Neural cell (in vitro differentiated cells): ENCODE measurements around the gene TFEB. TPM values are rescaled to one million over a fixed set of nuclear protein-coding genes. Genes with fewer than 3 reads are reported as not detected.

ENCODE experiments used
- H2AFZ ChIP-seq: fragments of 200-600, 300-800 bp; sonication (generic), shearing (Covaris generic); 2 replicates; pipeline ENCODE4 v1.6.0; 2014; ENCODE audit warnings: low read depth, mild to moderate bottlenecking, antibody characterized with exemption, low read length, moderate library complexity
- H3F3A ChIP-seq: fragments of 200-600 bp; shearing (Covaris generic); 2 replicates; pipeline ENCODE4 v1.6.1; 2016; ENCODE audit warnings: mild to moderate bottlenecking, moderate library complexity, mixed read lengths, antibody characterized with exemption, low read length; ENCODE audit not compliant: insufficient read depth, poor library complexity, severe bottlenecking
- H3K27ac ChIP-seq: fragments of 200-600, 300-800 bp; sonication (generic), shearing (Covaris generic); 2 replicates; pipeline ENCODE4 v1.5.1; 2014; ENCODE audit warnings: mild to moderate bottlenecking, low read length, moderate library complexity
- H3K27me3 ChIP-seq: fragments of 300-800, 200-600 bp; sonication (generic), shearing (Covaris generic); 2 replicates; pipeline ENCODE4 v1.6.0; 2014; ENCODE audit warnings: mild to moderate bottlenecking, low read depth, low read length, moderate library complexity; ENCODE audit not compliant: insufficient read depth
- H3K36me3 ChIP-seq: fragments of 300-800, 200-600 bp; sonication (generic), shearing (Covaris generic); 2 replicates; pipeline ENCODE4 v1.5.1; 2014; ENCODE audit warnings: mild to moderate bottlenecking, antibody characterized with exemption, low read length, moderate library complexity; ENCODE audit not compliant: insufficient read depth
- H3K4me2 ChIP-seq: fragments of 300-800, 200-600 bp; sonication (generic), shearing (Covaris generic); 2 replicates; pipeline ENCODE4 v1.6.0; 2014; ENCODE audit warnings: mild to moderate bottlenecking, low read length
- H3K4me3 ChIP-seq: fragments of 300-800, 200-600 bp; sonication (generic), shearing (Covaris generic); 2 replicates; pipeline ENCODE4 v1.5.1; 2014; ENCODE audit warnings: mild to moderate bottlenecking, low read length, moderate library complexity
- H3K79me2 ChIP-seq: fragments of 200-600 bp; shearing (Covaris generic); replicated peaks from 2 replicates; pipeline ENCODE4 v1.6.0; 2014; ENCODE audit warnings: mild to moderate bottlenecking, low read length, moderate library complexity; ENCODE audit not compliant: insufficient read depth
- H3K9ac ChIP-seq: fragments of 300-800, 200-600 bp; sonication (generic), shearing (Covaris generic); 2 replicates; pipeline ENCODE4 v1.6.1; 2016; ENCODE audit warnings: mild to moderate bottlenecking, low read length, mixed read lengths
- H3K9me2 ChIP-seq: fragments of 200-600 bp; shearing (Covaris generic); 2 replicates; pipeline ENCODE4 v1.6.1; 2016; ENCODE audit warnings: mild to moderate bottlenecking, low read length, mixed read lengths; ENCODE audit not compliant: insufficient read depth
- H3K9me3 ChIP-seq: fragments of 200-600, 300-800 bp; sonication (generic), shearing (Covaris generic); 2 replicates; pipeline ENCODE4 v1.6.1; 2016; ENCODE audit warnings: mild to moderate bottlenecking, mixed run types, low read length, moderate library complexity, mixed read lengths
- H4K20me1 ChIP-seq: fragments of 200-600 bp; shearing (Covaris generic); 2 replicates; pipeline ENCODE4 v1.6.1; 2016; ENCODE audit warnings: mild to moderate bottlenecking, mixed run types; ENCODE audit not compliant: insufficient read depth
- EP300 ChIP-seq: fragments of 450-650 bp; conservative IDR thresholded peaks from 2 replicates; pipeline ENCODE4 v1.6.1; 2014; ENCODE audit warnings: antibody characterized with exemption, mild to moderate bottlenecking, moderate library complexity; ENCODE audit not compliant: poor library complexity, severe bottlenecking
- EZH2 ChIP-seq: fragments of 200-600, 300-800 bp; shearing (Covaris generic), sonication (generic); IDR thresholded peaks from 2 replicates; pipeline ENCODE4 v1.6.1; 2014; ENCODE audit warnings: antibody characterized with exemption, low read length, borderline replicate concordance, mild to moderate bottlenecking; ENCODE audit not compliant: insufficient read depth, poor library complexity, severe bottlenecking
- MXI1 ChIP-seq: fragments of 450-650 bp; conservative IDR thresholded peaks from 2 replicates; pipeline ENCODE4 v1.6.1; 2014; ENCODE audit warnings: antibody characterized with exemption, mild to moderate bottlenecking; ENCODE audit not compliant: poor library complexity, severe bottlenecking
- POLR2AphosphoS5 ChIP-seq: IDR thresholded peaks from 2 replicates; pipeline ENCODE4 v1.6.1; 2012
- RAD21 ChIP-seq: fragments of 450-650 bp; conservative IDR thresholded peaks from 2 replicates; pipeline ENCODE4 v1.6.1; 2014; ENCODE audit warnings: antibody characterized with exemption, mild to moderate bottlenecking, moderate library complexity
- SMC3 ChIP-seq: fragments of 450-650 bp; conservative IDR thresholded peaks from 2 replicates; pipeline ENCODE4 v1.6.1; 2014; ENCODE audit warnings: antibody characterized with exemption, mild to moderate bottlenecking, moderate library complexity; ENCODE audit not compliant: poor library complexity
- TAF1 ChIP-seq: IDR thresholded peaks from 2 replicates; pipeline ENCODE4 v1.6.1; 2012; ENCODE audit warnings: low read depth
- polyA plus RNA-seq: library from polyadenylated mRNA; depleted of rRNA; stranded (reverse); fragments of >200 nt; gene quantifications from 2 replicates; pipeline ENCODE4 v1.2.3, GENCODE V29; 2014
- TF ChIP-seq, protein P1 (sequence below): fragments of 450-650 bp; IDR thresholded peaks from 2 replicates; pipeline ENCODE4 v1.5.1; 2014; ENCODE audit warnings: antibody characterized with exemption, mild to moderate bottlenecking, moderate library complexity; ENCODE audit not compliant: poor library complexity, severe bottlenecking
- TF ChIP-seq, protein P2 (sequence below): IDR thresholded peaks from 2 replicates; pipeline ENCODE4 v1.6.1; 2012; ENCODE audit warnings: borderline replicate concordance

The TFEB gene
- polyA plus RNA-seq, 1 donor from 2014 or later: 0.24 TPM

DNA sequence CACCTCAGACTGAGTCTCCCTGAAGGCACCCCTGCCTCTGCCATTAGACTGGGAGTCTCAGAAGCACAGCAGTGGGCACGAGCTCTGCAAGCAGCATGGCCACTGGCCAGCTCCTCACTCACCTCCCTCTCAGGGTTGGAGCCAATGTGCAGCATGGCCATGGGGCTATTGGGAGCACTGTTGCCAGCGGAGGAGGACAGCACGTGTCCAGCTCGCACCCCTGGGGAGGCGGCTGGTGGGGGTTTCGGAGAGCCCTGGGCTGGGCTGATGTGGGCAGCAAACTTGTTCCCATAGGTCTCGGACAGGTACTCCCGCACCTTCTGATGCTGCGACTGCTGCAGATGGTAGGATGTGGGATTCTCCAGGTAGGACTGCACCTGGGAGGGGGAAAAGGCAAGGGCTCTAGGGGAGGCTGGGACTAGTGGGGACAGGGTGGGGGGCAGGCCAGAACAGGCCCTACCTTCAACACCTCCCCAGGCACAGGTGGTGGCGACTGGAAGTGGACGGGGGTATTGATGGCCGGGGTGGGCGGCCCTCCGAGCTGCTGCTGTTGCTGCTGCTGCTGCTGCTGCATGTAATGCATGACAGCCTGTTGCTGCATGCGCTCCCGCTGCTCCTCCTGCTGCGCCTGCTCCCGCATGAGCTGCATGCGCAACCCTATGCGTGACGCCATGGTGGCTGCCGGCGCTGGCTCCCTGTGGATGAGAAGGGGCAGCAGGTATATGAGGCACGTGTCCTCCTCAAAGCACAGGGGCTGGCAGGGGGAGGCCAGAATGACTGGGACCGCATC is 44.7 kb downstream of the TFEB start:
- TF ChIP-seq POLR2AphosphoS5 (no peak), TAF1 (no peak)
- H3K9me3 ChIP-seq: no peaks in the 10 kb centered on the region
- no peak overlapping the region for H2AFZ ChIP-seq
- H3K9ac ChIP-seq: no peak overlapping the region
- H4K20me1 ChIP-seq: no peaks in the 10 kb centered on the region
- no peaks in the 10 kb centered on the region for H3F3A ChIP-seq
- H3K9me2 ChIP-seq: no peaks in the 10 kb centered on the region
- H3K4me3 ChIP-seq: no peak overlapping the region
- H3K36me3 ChIP-seq: no peaks in the 10 kb centered on the region
- no peaks in the 10 kb centered on the region for H3K79me2 ChIP-seq
- no peaks in the 10 kb centered on the region for H3K27me3 ChIP-seq
- no peak overlapping the region for H3K27ac ChIP-seq
- no peak overlapping the region for H3K4me2 ChIP-seq

DNA sequence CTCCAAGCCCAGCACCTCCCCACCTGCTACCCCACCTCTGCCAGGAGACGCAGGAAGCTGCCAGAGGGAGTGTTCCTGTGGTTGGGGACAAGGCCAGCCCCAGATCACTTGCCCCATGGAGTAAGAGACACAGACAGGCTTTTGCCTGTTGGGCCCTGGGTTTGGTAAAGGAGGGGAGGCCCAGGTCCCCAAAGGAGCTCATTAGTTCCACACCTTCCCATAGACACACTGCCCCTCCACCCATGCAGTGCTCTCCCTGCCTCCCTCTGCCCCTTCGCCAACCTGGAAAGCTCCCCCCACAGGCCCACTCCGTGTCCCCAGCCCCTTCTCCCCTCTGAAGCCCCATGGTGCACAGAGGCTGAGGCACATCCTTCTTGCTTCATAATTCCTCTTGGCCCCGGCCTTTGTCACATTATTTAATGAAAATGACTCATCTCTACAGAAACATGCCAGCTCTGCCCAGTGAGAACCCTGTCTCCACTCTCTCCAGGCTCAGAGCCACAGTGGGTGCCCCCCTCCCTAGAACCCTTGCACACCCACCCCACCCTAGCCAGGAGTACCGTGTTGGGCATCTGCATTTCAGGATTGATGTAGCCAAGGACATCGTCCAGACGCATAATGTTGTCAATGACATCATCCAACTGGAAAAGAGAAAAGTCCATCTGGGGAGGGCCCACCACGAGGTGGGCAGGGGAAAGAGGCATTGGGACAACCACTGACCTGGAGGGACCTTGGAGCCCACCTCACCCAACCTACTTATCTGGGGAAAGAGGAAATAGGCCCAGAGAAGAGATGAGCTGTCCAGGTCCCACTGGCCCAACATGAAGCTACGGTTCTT is 46.0 kb downstream of the TFEB start:
- H3K27ac ChIP-seq: no peak overlapping the region
- H3K4me3 ChIP-seq: no peak overlapping the region
- no peaks in the 10 kb centered on the region for H4K20me1 ChIP-seq
- H3F3A ChIP-seq: no peaks in the 10 kb centered on the region
- no peaks in the 10 kb centered on the region for H3K79me2 ChIP-seq
- H2AFZ ChIP-seq: no peak overlapping the region
- TF ChIP-seq, protein P1, sequence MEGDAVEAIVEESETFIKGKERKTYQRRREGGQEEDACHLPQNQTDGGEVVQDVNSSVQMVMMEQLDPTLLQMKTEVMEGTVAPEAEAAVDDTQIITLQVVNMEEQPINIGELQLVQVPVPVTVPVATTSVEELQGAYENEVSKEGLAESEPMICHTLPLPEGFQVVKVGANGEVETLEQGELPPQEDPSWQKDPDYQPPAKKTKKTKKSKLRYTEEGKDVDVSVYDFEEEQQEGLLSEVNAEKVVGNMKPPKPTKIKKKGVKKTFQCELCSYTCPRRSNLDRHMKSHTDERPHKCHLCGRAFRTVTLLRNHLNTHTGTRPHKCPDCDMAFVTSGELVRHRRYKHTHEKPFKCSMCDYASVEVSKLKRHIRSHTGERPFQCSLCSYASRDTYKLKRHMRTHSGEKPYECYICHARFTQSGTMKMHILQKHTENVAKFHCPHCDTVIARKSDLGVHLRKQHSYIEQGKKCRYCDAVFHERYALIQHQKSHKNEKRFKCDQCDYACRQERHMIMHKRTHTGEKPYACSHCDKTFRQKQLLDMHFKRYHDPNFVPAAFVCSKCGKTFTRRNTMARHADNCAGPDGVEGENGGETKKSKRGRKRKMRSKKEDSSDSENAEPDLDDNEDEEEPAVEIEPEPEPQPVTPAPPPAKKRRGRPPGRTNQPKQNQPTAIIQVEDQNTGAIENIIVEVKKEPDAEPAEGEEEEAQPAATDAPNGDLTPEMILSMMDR: no peak
- TF ChIP-seq EP300: no peak
- TF ChIP-seq TAF1: no peak
- no peak for TF ChIP-seq MXI1
- no peak for TF ChIP-seq EZH2
- no peak for TF ChIP-seq SMC3
- TF ChIP-seq, protein P2, sequence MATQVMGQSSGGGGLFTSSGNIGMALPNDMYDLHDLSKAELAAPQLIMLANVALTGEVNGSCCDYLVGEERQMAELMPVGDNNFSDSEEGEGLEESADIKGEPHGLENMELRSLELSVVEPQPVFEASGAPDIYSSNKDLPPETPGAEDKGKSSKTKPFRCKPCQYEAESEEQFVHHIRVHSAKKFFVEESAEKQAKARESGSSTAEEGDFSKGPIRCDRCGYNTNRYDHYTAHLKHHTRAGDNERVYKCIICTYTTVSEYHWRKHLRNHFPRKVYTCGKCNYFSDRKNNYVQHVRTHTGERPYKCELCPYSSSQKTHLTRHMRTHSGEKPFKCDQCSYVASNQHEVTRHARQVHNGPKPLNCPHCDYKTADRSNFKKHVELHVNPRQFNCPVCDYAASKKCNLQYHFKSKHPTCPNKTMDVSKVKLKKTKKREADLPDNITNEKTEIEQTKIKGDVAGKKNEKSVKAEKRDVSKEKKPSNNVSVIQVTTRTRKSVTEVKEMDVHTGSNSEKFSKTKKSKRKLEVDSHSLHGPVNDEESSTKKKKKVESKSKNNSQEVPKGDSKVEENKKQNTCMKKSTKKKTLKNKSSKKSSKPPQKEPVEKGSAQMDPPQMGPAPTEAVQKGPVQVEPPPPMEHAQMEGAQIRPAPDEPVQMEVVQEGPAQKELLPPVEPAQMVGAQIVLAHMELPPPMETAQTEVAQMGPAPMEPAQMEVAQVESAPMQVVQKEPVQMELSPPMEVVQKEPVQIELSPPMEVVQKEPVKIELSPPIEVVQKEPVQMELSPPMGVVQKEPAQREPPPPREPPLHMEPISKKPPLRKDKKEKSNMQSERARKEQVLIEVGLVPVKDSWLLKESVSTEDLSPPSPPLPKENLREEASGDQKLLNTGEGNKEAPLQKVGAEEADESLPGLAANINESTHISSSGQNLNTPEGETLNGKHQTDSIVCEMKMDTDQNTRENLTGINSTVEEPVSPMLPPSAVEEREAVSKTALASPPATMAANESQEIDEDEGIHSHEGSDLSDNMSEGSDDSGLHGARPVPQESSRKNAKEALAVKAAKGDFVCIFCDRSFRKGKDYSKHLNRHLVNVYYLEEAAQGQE: no peak
- no peak for TF ChIP-seq RAD21
- no peak for TF ChIP-seq POLR2AphosphoS5
- no peak overlapping the region for H3K9ac ChIP-seq
- no peaks in the 10 kb centered on the region for H3K9me2 ChIP-seq
- H3K4me2 ChIP-seq: no peak overlapping the region
- H3K27me3 ChIP-seq: no peaks in the 10 kb centered on the region
- no peaks in the 10 kb centered on the region for H3K36me3 ChIP-seq
- H3K9me3 ChIP-seq: no peaks in the 10 kb centered on the region
